B cell (primary cell): ENCODE data around the gene NWD2. TPM values are rescaled to one million over a fixed set of nuclear protein-coding genes. Genes with fewer than 3 reads are reported as not detected.

Experiments used
- ATAC-seq: fragments of 200-7000 bp; cut with Tn5 transposase; one replicate; pipeline ENCODE4 v1.10.0; 2021; ENCODE audit warnings: low read depth, mild to moderate bottlenecking, moderate number of reproducible peaks, moderate library complexity
- CTCF ChIA-PET: fragments of 350-600 bp; sonication (Branson Sonifier 250); formaldehyde crosslinking; loops from one replicate; lab custom pipeline; 2021; ENCODE audit warnings: antibody characterized with exemption, inconsistent platforms; lab: Charles Lee
- POLR2A ChIA-PET: fragments of 350-600 bp; sonication (Branson Sonifier 250); formaldehyde crosslinking; loops from one replicate; lab custom pipeline; 2021; ENCODE audit warnings: antibody characterized with exemption; lab: Charles Lee
- DNase-seq: peaks from one replicate; pipeline ENCODE4 v3.0.0; 2013
- H2AFZ ChIP-seq: 2 replicates; pipeline ENCODE4 v1.6.1; 2012; ENCODE audit warnings: mild to moderate bottlenecking, low read depth, low read length; ENCODE audit not compliant: insufficient read depth, poor library complexity, severe bottlenecking
- H3K27ac ChIP-seq, 2 donors: 1 replicate in 1 of 2; 2 replicates in 1 of 2; pipeline ENCODE4 v1.5.1; 2012 to 2013; ENCODE audit warnings: low read length in 2 of 2, mild to moderate bottlenecking in 2 of 2, moderate library complexity in 1 of 2
- H3K27me3 ChIP-seq, 4 experiments: fragments of 200-600 bp in 1 of 4; sonication (generic) in 1 of 4; replicated peaks in 1 of 4; 1 replicate in 2 of 4; 2 replicates in 2 of 4; pipeline versions ENCODE4 v1.6.1 to v1.7.0; 2013 to 2016; ENCODE audit warnings: low read length in 3 of 4, mild to moderate bottlenecking in 2 of 4, mixed read lengths in 1 of 4, moderate library complexity in 1 of 4; ENCODE audit not compliant: insufficient read depth in 4 of 4, control insufficient read depth in 3 of 4; ENCODE audit errors: control extremely low read depth in 1 of 4
- H3K36me3 ChIP-seq, 2 experiments: replicated peaks in 1 of 2; 1 replicate in 1 of 2; 2 replicates in 1 of 2; pipeline versions ENCODE4 v1.6.1 to v1.7.1; 2013; ENCODE audit warnings: low read length in 1 of 2; ENCODE audit not compliant: insufficient read depth in 2 of 2, control insufficient read depth in 1 of 2; ENCODE audit errors: control extremely low read depth in 1 of 2, extremely low read depth in 1 of 2
- H3K4me1 ChIP-seq, 2 donors: fragments of 200-600 bp in 1 of 2; sonication (generic) in 1 of 2; 1 replicate in 1 of 2; 2 replicates in 1 of 2; pipeline versions ENCODE4 v1.5.1 to v1.6.1; 2013 to 2017; ENCODE audit warnings: low read length in 2 of 2; ENCODE audit not compliant: control insufficient read depth in 2 of 2, insufficient read depth in 2 of 2
- H3K4me2 ChIP-seq: replicated peaks from 2 replicates; pipeline ENCODE3; 2012; ENCODE audit warnings: mild to moderate bottlenecking, low read depth, low read length; ENCODE audit not compliant: poor library complexity, severe bottlenecking
- H3K4me3 ChIP-seq, 5 experiments: fragments of 200-600 bp in 1 of 5; sonication (generic) in 1 of 5; 1 replicate in 3 of 5; 2 replicates in 2 of 5; pipeline versions ENCODE4 v1.5.1 to v1.7.0; 2011 to 2016; ENCODE audit warnings: low read length in 4 of 5, mild to moderate bottlenecking in 4 of 5, low read depth in 2 of 5, control low read depth in 1 of 5, moderate library complexity in 1 of 5; ENCODE audit not compliant: insufficient read depth in 1 of 5; ENCODE audit errors: control extremely low read depth in 1 of 5, extremely low read depth in 1 of 5
- H3K79me2 ChIP-seq: fragments of 200-600 bp; sonication (generic); one replicate; pipeline ENCODE4 v1.6.0; 2016; ENCODE audit warnings: low read length; ENCODE audit not compliant: control insufficient read depth, insufficient read depth
- H3K9ac ChIP-seq: fragments of 200-600 bp; sonication (generic); 2 replicates; pipeline ENCODE4 v1.6.1; 2017; ENCODE audit warnings: mild to moderate bottlenecking, low read length, moderate library complexity
- H3K9me3 ChIP-seq, 3 donors: one replicate each; pipeline versions ENCODE4 v1.6.1 to v1.7.1; 2013; ENCODE audit warnings: low read length in 2 of 3; ENCODE audit not compliant: control insufficient read depth in 2 of 3, insufficient read depth in 1 of 3; ENCODE audit errors: control extremely low read depth in 1 of 3
- H4K20me1 ChIP-seq: 2 replicates; pipeline ENCODE4 v1.6.0; 2012; ENCODE audit warnings: mild to moderate bottlenecking, low read length; ENCODE audit not compliant: insufficient read depth, control insufficient read depth, poor library complexity, severe bottlenecking
- H3K27ac Mint-ChIP-seq: one replicate; pipeline ENCODE4 v1.8.0; 2021; ENCODE audit warnings: mixed read lengths
- H3K27me3 Mint-ChIP-seq: one replicate; pipeline ENCODE4 v1.8.0; 2021; ENCODE audit warnings: mixed read lengths
- H3K4me1 Mint-ChIP-seq: one replicate; pipeline ENCODE4 v1.8.0; 2021; ENCODE audit warnings: mixed read lengths
- H3K4me3 Mint-ChIP-seq: one replicate; pipeline ENCODE4 v1.8.0; 2021; ENCODE audit warnings: mixed read lengths
- H3K9me3 Mint-ChIP-seq: one replicate; pipeline ENCODE4 v1.8.0; 2022; ENCODE audit warnings: mixed read lengths; ENCODE audit not compliant: insufficient read depth
- CTCF ChIP-seq: fragments of 200-600 bp; IDR thresholded peaks from one replicate; pipeline ENCODE4 v1.8.0; 2022; ENCODE audit warnings: antibody characterized with exemption, mild to moderate bottlenecking
- EZH2 ChIP-seq: IDR thresholded peaks from 2 replicates; pipeline ENCODE4 v1.6.1; 2012; ENCODE audit warnings: borderline replicate concordance, low read depth, mild to moderate bottlenecking, moderate library complexity, low read length; ENCODE audit not compliant: insufficient read depth, poor library complexity, severe bottlenecking
- WGBS: methylation state at CpG from one replicate; pipeline ENCODE4 v1.1.5; 2013; ENCODE audit warnings: missing lambda C conversion rate; ENCODE audit not compliant: insufficient coverage; 5-methylcytosine and 5-hydroxymethylcytosine counted together
- intact Hi-C: fragments of 100-400 bp; cut with micrococcal nuclease; formaldehyde crosslinking; loops from one replicate; pipeline ENCODE4 v1.10.0; 2022
- polyA plus RNA-seq: library from polyadenylated mRNA; depleted of rRNA; stranded (reverse); fragments of >200 nt; gene quantifications from 2 replicates; pipeline ENCODE4 v1.2.3, GENCODE V29; 2012
- total RNA-seq, 2 donors: library from RNA; stranded (reverse); fragments of 120-200 nt in 1 of 2; gene quantifications; 1 replicate in 1 of 2; 2 replicates in 1 of 2; pipeline versions ENCODE4 v1.2.3 to v1.2.4, GENCODE V29; 2013 to 2022

Gene NWD2
- total and polyA plus RNA-seq, 2 donors (not counting 1 experiment from before 2014, with no cell fraction given) = not detected

DNA sequence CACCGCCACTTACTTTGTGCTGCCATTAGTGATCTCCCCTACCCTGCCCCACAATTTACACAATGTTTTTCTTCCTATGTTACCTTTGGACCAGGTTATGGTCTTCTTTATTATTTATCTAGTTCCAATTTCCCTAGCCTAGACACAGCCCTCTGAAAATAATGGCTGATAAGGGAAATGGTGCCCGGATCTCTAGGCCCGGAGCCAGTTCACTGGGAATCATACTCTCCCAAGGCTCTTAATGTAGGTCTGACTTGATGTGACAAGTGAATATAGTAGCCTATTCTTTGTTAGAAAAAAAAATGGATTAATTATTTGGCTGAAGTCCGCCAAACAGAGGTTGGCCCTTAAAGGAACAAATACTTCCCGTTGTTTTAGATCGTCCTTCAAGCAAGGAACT, 233.6 kb downstream of the NWD2 start:
- ATAC-seq = no peak
- Histone ChIP-seq H3K9ac (no peak overlapping the region), H3K27me3 (peaks cover 0 to 4% (median 2%) of the 10 kb centered on the region in 4 experiments), H3K79me2 (no peaks in the 10 kb centered on the region), H3K4me3 (no peak overlapping the region), H3K9me3 (peaks cover 0 to 5% (median 0%) of the 10 kb centered on the region in 3 donors), H3K27ac (no peak overlapping the region), H2AFZ (no peak overlapping the region), H4K20me1 (no peaks in the 10 kb centered on the region), H3K36me3 (no peaks in the 10 kb centered on the region), H3K4me2 (no peak overlapping the region), H3K4me1 (peaks cover 0 to 4% of the 10 kb centered on the region in 2 donors)
- no peak for TF ChIP-seq EZH2
- TF ChIP-seq CTCF = no peak
- WGBS = 100% methylated on average over 2 of the region's 6 CpGs
- H3K27me3 Mint-ChIP-seq = peaks cover 44% of the 10 kb centered on the region
- intact Hi-C loops = no loop called here
- no peak overlapping the region for H3K4me3 Mint-ChIP-seq
- no peak for DNase-seq
- CTCF ChIA-PET = no interaction called here
- H3K4me1 Mint-ChIP-seq = peaks cover 3% of the 10 kb centered on the region
- peaks cover 1% of the 10 kb centered on the region for H3K9me3 Mint-ChIP-seq
- POLR2A ChIA-PET = no interaction called here
- H3K27ac Mint-ChIP-seq = no peak overlapping the region

- DNase-seq (no peak), ATAC-seq (no peak)
- no peaks in the 10 kb centered on the region for H3K79me2 ChIP-seq
- no peak overlapping the region for H3K4me3 ChIP-seq
- H4K20me1 ChIP-seq = no peaks in the 10 kb centered on the region
- Mint-ChIP-seq H3K9me3 (peaks cover 1% of the 10 kb centered on the region), H3K4me1 (peaks cover 3% of the 10 kb centered on the region), H3K4me3 (no peak overlapping the region), H3K27me3 (peaks cover 29% of the 10 kb centered on the region), H3K27ac (no peak overlapping the region)
- intact Hi-C loops = no loop called here
- no peaks in the 10 kb centered on the region for H3K36me3 ChIP-seq
- peaks cover 0 to 3% (median under 1%) of the 10 kb centered on the region in 4 experiments for H3K27me3 ChIP-seq
- H3K9ac ChIP-seq = no peak overlapping the region
- no peak for TF ChIP-seq EZH2
- TF ChIP-seq CTCF = no peak
- H3K9me3 ChIP-seq = peaks cover 0 to 5% (median 0%) of the 10 kb centered on the region in 3 donors
- H3K27ac ChIP-seq = no peak overlapping the region
- H3K4me1 ChIP-seq = peaks cover 0 to 4% of the 10 kb centered on the region in 2 donors
- WGBS = 89% methylated on average over 3 of the region's 4 CpGs
- CTCF ChIA-PET = no interaction called here
- no peak overlapping the region for H3K4me2 ChIP-seq
- no peak overlapping the region for H2AFZ ChIP-seq
- POLR2A ChIA-PET = no interaction called here
Observed at GRCh38 chr4:37480509-37480908, 236.0 kb downstream of the NWD2 start.
